GM23338 (cell line): ENCODE measurements around the gene OFD1. TPM values are rescaled to one million over a fixed set of nuclear protein-coding genes. Genes with fewer than 3 reads are reported as not detected.

Source experiments
- ATAC-seq: fragments of 200-7000 bp; cut with Tn5 transposase; 3 replicates; pipeline ENCODE4 v1.9.1; 2020
- DNase-seq: peaks from one replicate; pipeline ENCODE4 v3.0.0-alpha.2; 2015; ENCODE audit warnings: low spot score
- H2AFZ ChIP-seq: fragments of 200-600 bp; sonication (generic); 2 replicates; pipeline ENCODE4 v1.8.0; 2016; ENCODE audit warnings: antibody characterized with exemption, mild to moderate bottlenecking, moderate library complexity
- H3F3A ChIP-seq: fragments of 200-600 bp; sonication (generic); replicated peaks from 2 replicates; pipeline ENCODE4 v1.8.0; 2017; ENCODE audit warnings: antibody characterized with exemption, mixed run types, low read depth
- H3K27ac ChIP-seq: fragments of 200-600 bp; sonication (generic); 2 replicates; pipeline ENCODE4 v1.6.1; 2016; ENCODE audit warnings: low read depth
- H3K27me3 ChIP-seq: fragments of 200-600 bp; sonication (generic); 2 replicates; pipeline ENCODE4 v1.8.0; 2016; ENCODE audit warnings: mild to moderate bottlenecking, mixed run types, moderate library complexity; ENCODE audit not compliant: insufficient read depth
- H3K36me3 ChIP-seq: fragments of 200-600 bp; sonication (generic); 2 replicates; pipeline ENCODE4 v1.8.0; 2016; ENCODE audit warnings: mild to moderate bottlenecking; ENCODE audit not compliant: insufficient read depth
- H3K4me1 ChIP-seq: fragments of 200-600 bp; sonication (generic); 2 replicates; pipeline ENCODE4 v1.8.0; 2016; ENCODE audit warnings: mild to moderate bottlenecking, moderate library complexity; ENCODE audit not compliant: insufficient read depth
- H3K4me2 ChIP-seq: fragments of 200-600 bp; sonication (generic); 2 replicates; pipeline ENCODE4 v1.7.1; 2017; ENCODE audit warnings: mixed run types
- H3K4me3 ChIP-seq: fragments of 200-600 bp; sonication (generic); 2 replicates; pipeline ENCODE4 v1.6.1; 2016; ENCODE audit warnings: mixed run types
- H3K79me2 ChIP-seq: fragments of 200-600 bp; sonication (generic); replicated peaks from 2 replicates; pipeline ENCODE4 v1.8.0; 2017; ENCODE audit warnings: mild to moderate bottlenecking; ENCODE audit not compliant: insufficient read depth
- H3K9me2 ChIP-seq: fragments of 200-600 bp; sonication (generic); 2 replicates; pipeline ENCODE4 v1.8.0; 2017; ENCODE audit not compliant: insufficient read depth
- H4K20me1 ChIP-seq: fragments of 200-600 bp; sonication (generic); replicated peaks from 2 replicates; pipeline ENCODE4 v1.8.0; 2017; ENCODE audit warnings: mild to moderate bottlenecking; ENCODE audit not compliant: insufficient read depth
- H3K27ac Mint-ChIP-seq: 2 replicates; pipeline ENCODE4 v1.8.0; 2020; ENCODE audit warnings: inconsistent platforms, mild to moderate bottlenecking, moderate library complexity, mixed read lengths
- H3K27me3 Mint-ChIP-seq: 3 replicates; pipeline ENCODE4 v1.8.0; 2022; ENCODE audit warnings: low read depth, mild to moderate bottlenecking, moderate library complexity, mixed read lengths, inconsistent platforms; ENCODE audit not compliant: insufficient read depth, poor library complexity
- H3K36me3 Mint-ChIP-seq: 3 replicates; pipeline ENCODE4 v1.8.0; 2021; ENCODE audit warnings: low read depth, mild to moderate bottlenecking, inconsistent platforms, moderate library complexity, mixed read lengths
- H3K4me1 Mint-ChIP-seq: 3 replicates; pipeline ENCODE4 v1.8.0; 2020; ENCODE audit warnings: mild to moderate bottlenecking, inconsistent platforms, mixed read lengths
- H3K4me3 Mint-ChIP-seq: 3 replicates; pipeline ENCODE4 v1.8.0; 2021; ENCODE audit warnings: moderate library complexity, mild to moderate bottlenecking, inconsistent platforms, mixed read lengths
- H3K9me3 Mint-ChIP-seq: 3 replicates; pipeline ENCODE4 v1.8.0; 2020; ENCODE audit warnings: moderate library complexity, mild to moderate bottlenecking, inconsistent platforms, mixed read lengths
- CREB1 ChIP-seq: fragments of 250-450 bp; sonication (Bioruptor Pico); IDR thresholded peaks from 2 replicates; pipeline ENCODE4 v1.5.0; 2020; ENCODE audit warnings: low read depth, mild to moderate bottlenecking, moderate library complexity
- EZH2 ChIP-seq: fragments of 200-600 bp; sonication (generic); IDR thresholded peaks from one replicate; pipeline ENCODE4 v1.8.0; 2017; ENCODE audit warnings: antibody characterized with exemption, mild to moderate bottlenecking, low read depth; ENCODE audit not compliant: unreplicated experiment
- EZH2phosphoT487 ChIP-seq: fragments of 200-600 bp; sonication (generic); IDR thresholded peaks from one replicate; pipeline ENCODE4 v1.8.1; 2018; ENCODE audit warnings: antibody characterized with exemption; ENCODE audit not compliant: unreplicated experiment
- JUNB ChIP-seq: IDR thresholded peaks from one replicate; pipeline ENCODE4 v1.6.1; 2016; ENCODE audit warnings: antibody characterized with exemption; ENCODE audit not compliant: unreplicated experiment
- NANOG ChIP-seq: IDR thresholded peaks from 2 replicates; pipeline ENCODE4 v1.6.1; 2016; ENCODE audit warnings: antibody characterized with exemption, borderline replicate concordance
- POLR2AphosphoS5 ChIP-seq: IDR thresholded peaks from 2 replicates; pipeline ENCODE4 v1.6.1; 2016; ENCODE audit warnings: antibody characterized with exemption, low read depth
- STAT1 ChIP-seq: IDR thresholded peaks from one replicate; pipeline ENCODE4 v1.6.1; 2016; ENCODE audit warnings: antibody characterized with exemption; ENCODE audit not compliant: unreplicated experiment
- ZNF114 ChIP-seq: fragments of 250-450 bp; sonication (Bioruptor Pico); IDR thresholded peaks from 2 replicates; pipeline ENCODE4 v1.5.0; 2020; ENCODE audit warnings: mild to moderate bottlenecking, moderate library complexity
- ZNF331 ChIP-seq: fragments of 250-450 bp; sonication (Bioruptor Pico); IDR thresholded peaks from 2 replicates; pipeline ENCODE4 v1.5.0; 2020; ENCODE audit warnings: low read depth, mild to moderate bottlenecking, moderate library complexity
- polyA plus RNA-seq: library from polyadenylated mRNA; unstranded; fragments of >200 nt; fragmentation: Nextera tagmentation; extraction: Ambion mirVana; gene quantifications from 2 replicates; pipeline ENCODE4 v1.2.1, GENCODE V29; 2016
- total RNA-seq: library from RNA; depleted of rRNA; stranded (reverse); fragments of >200 nt; shearing (Covaris generic); gene quantifications from 2 replicates; pipeline ENCODE4 v1.2.3, GENCODE V29; 2014
- TF ChIP-seq, protein P1 (sequence below): IDR thresholded peaks from 2 replicates; pipeline ENCODE4 v1.6.1; 2016; ENCODE audit warnings: antibody characterized with exemption
- TF ChIP-seq, protein P2 (sequence below): fragments of 250-450 bp; sonication (Bioruptor Pico); IDR thresholded peaks from 2 replicates; pipeline ENCODE4 v1.5.0; 2020; ENCODE audit warnings: mild to moderate bottlenecking, moderate library complexity
- TF ChIP-seq, protein P3 (sequence below), 2 experiments: fragments of 200-600 bp in 1 of 2; sonication (generic) in 1 of 2; conservative IDR thresholded peaks; 2 replicates each; pipeline versions ENCODE4 v1.5.1 to v1.6.1; 2016 to 2017; ENCODE audit warnings: antibody characterized with exemption in 2 of 2, low read depth in 2 of 2, mild to moderate bottlenecking in 2 of 2, moderate library complexity in 1 of 2
- TF ChIP-seq, protein P4 (sequence below): IDR thresholded peaks from one replicate; pipeline ENCODE4 v1.6.1; 2018; ENCODE audit warnings: antibody characterized with exemption; ENCODE audit not compliant: unreplicated experiment

The OFD1 gene
- total and polyA plus RNA-seq, 2 experiments from 2014 or later, result 21.2 to 55.0 TPM

DNA sequence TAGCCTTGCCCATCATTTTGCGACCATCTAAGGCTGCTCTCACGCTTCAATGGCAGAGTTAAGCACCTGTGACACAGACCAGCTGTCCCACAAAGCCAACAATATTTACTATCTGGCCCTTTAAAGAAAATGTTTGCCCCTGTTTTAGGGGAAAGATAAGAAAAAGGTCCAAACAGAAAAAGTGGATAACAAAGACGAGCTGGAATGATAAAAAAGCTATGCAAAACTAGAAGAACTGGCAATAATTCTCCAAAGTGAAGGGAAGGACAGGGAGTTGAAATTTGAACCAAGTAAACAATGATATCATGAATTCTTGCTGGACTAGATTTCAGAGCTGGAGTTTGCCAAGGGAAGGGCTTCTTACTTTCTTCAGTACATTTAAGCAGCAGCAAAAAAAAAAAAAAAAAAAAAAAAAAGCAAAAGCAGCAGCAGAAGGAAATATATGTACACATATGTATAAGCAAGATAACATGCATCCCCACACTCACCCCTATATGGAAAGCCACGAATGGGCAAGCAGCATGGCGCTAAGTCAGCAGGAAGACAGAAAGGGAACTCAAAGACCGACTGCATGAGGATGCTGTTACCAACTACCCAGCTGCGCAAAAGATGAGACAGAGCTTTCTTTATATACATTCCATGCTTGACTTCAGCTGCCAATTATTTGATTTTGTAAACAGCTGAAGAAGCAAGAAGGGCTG lies 12.6 kb upstream of the OFD1 start:
- Mint-ChIP-seq H3K4me1 (peaks cover 2% of the 10 kb centered on the region; the same call in 1 of the 3 replicates), H3K27ac (no peak overlapping the region), H3K36me3 (peaks cover 38% of the 10 kb centered on the region), H3K9me3 (no peaks in the 10 kb centered on the region), H3K27me3 (no peaks in the 10 kb centered on the region), H3K4me3 (no peak overlapping the region)
- TF ChIP-seq, protein P1, sequence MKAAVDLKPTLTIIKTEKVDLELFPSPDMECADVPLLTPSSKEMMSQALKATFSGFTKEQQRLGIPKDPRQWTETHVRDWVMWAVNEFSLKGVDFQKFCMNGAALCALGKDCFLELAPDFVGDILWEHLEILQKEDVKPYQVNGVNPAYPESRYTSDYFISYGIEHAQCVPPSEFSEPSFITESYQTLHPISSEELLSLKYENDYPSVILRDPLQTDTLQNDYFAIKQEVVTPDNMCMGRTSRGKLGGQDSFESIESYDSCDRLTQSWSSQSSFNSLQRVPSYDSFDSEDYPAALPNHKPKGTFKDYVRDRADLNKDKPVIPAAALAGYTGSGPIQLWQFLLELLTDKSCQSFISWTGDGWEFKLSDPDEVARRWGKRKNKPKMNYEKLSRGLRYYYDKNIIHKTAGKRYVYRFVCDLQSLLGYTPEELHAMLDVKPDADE, result no peak
- TF ChIP-seq EZH2phosphoT487 (no peak), EZH2 (no peak), STAT1 (no peak), JUNB (no peak), ZNF114 (CRISPR knock-in tag) (no peak), NANOG (no peak), CREB1 (CRISPR knock-in tag) (no peak), POLR2AphosphoS5 (no peak), ZNF331 (CRISPR knock-in tag) (no peak)
- TF ChIP-seq, protein P2, sequence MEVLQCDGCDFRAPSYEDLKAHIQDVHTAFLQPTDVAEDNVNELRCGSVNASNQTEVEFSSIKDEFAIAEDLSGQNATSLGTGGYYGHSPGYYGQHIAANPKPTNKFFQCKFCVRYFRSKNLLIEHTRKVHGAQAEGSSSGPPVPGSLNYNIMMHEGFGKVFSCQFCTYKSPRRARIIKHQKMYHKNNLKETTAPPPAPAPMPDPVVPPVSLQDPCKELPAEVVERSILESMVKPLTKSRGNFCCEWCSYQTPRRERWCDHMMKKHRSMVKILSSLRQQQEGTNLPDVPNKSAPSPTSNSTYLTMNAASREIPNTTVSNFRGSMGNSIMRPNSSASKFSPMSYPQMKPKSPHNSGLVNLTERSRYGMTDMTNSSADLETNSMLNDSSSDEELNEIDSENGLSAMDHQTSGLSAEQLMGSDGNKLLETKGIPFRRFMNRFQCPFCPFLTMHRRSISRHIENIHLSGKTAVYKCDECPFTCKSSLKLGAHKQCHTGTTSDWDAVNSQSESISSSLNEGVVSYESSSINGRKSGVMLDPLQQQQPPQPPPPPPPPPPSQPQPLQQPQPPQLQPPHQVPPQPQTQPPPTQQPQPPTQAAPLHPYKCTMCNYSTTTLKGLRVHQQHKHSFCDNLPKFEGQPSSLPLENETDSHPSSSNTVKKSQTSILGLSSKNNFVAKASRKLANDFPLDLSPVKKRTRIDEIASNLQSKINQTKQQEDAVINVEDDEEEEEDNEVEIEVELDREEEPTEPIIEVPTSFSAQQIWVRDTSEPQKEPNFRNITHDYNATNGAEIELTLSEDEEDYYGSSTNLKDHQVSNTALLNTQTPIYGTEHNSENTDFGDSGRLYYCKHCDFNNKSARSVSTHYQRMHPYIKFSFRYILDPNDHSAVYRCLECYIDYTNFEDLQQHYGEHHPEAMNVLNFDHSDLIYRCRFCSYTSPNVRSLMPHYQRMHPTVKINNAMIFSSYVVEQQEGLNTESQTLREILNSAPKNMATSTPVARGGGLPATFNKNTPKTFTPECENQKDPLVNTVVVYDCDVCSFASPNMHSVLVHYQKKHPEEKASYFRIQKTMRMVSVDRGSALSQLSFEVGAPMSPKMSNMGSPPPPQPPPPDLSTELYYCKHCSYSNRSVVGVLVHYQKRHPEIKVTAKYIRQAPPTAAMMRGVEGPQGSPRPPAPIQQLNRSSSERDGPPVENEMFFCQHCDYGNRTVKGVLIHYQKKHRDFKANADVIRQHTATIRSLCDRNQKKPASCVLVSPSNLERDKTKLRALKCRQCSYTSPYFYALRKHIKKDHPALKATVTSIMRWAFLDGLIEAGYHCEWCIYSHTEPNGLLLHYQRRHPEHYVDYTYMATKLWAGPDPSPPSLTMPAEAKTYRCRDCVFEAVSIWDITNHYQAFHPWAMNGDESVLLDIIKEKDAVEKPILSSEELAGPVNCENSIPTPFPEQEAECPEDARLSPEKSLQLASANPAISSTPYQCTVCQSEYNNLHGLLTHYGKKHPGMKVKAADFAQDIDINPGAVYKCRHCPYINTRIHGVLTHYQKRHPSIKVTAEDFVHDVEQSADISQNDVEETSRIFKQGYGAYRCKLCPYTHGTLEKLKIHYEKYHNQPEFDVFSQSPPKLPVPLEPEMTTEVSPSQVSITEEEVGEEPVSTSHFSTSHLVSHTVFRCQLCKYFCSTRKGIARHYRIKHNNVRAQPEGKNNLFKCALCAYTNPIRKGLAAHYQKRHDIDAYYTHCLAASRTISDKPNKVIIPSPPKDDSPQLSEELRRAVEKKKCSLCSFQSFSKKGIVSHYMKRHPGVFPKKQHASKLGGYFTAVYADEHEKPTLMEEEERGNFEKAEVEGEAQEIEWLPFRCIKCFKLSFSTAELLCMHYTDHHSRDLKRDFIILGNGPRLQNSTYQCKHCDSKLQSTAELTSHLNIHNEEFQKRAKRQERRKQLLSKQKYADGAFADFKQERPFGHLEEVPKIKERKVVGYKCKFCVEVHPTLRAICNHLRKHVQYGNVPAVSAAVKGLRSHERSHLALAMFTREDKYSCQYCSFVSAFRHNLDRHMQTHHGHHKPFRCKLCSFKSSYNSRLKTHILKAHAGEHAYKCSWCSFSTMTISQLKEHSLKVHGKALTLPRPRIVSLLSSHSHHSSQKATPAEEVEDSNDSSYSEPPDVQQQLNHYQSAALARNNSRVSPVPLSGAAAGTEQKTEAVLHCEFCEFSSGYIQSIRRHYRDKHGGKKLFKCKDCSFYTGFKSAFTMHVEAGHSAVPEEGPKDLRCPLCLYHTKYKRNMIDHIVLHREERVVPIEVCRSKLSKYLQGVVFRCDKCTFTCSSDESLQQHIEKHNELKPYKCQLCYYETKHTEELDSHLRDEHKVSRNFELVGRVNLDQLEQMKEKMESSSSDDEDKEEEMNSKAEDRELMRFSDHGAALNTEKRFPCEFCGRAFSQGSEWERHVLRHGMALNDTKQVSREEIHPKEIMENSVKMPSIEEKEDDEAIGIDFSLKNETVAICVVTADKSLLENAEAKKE (CRISPR knock-in tag), result no peak
- TF ChIP-seq, protein P3, sequence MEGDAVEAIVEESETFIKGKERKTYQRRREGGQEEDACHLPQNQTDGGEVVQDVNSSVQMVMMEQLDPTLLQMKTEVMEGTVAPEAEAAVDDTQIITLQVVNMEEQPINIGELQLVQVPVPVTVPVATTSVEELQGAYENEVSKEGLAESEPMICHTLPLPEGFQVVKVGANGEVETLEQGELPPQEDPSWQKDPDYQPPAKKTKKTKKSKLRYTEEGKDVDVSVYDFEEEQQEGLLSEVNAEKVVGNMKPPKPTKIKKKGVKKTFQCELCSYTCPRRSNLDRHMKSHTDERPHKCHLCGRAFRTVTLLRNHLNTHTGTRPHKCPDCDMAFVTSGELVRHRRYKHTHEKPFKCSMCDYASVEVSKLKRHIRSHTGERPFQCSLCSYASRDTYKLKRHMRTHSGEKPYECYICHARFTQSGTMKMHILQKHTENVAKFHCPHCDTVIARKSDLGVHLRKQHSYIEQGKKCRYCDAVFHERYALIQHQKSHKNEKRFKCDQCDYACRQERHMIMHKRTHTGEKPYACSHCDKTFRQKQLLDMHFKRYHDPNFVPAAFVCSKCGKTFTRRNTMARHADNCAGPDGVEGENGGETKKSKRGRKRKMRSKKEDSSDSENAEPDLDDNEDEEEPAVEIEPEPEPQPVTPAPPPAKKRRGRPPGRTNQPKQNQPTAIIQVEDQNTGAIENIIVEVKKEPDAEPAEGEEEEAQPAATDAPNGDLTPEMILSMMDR (conservative IDR thresholded peaks at IDR 0.05; ENCODE audit: low read depth in 2 of 2), result no peak
- TF ChIP-seq, protein P4, sequence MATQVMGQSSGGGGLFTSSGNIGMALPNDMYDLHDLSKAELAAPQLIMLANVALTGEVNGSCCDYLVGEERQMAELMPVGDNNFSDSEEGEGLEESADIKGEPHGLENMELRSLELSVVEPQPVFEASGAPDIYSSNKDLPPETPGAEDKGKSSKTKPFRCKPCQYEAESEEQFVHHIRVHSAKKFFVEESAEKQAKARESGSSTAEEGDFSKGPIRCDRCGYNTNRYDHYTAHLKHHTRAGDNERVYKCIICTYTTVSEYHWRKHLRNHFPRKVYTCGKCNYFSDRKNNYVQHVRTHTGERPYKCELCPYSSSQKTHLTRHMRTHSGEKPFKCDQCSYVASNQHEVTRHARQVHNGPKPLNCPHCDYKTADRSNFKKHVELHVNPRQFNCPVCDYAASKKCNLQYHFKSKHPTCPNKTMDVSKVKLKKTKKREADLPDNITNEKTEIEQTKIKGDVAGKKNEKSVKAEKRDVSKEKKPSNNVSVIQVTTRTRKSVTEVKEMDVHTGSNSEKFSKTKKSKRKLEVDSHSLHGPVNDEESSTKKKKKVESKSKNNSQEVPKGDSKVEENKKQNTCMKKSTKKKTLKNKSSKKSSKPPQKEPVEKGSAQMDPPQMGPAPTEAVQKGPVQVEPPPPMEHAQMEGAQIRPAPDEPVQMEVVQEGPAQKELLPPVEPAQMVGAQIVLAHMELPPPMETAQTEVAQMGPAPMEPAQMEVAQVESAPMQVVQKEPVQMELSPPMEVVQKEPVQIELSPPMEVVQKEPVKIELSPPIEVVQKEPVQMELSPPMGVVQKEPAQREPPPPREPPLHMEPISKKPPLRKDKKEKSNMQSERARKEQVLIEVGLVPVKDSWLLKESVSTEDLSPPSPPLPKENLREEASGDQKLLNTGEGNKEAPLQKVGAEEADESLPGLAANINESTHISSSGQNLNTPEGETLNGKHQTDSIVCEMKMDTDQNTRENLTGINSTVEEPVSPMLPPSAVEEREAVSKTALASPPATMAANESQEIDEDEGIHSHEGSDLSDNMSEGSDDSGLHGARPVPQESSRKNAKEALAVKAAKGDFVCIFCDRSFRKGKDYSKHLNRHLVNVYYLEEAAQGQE, result no peak
- Histone ChIP-seq H2AFZ (no peak overlapping the region), H3F3A (no peaks in the 10 kb centered on the region), H3K9me2 (no peaks in the 10 kb centered on the region), H3K27me3 (no peaks in the 10 kb centered on the region), H3K4me1 (no peaks in the 10 kb centered on the region), H3K4me2 (no peak overlapping the region), H3K27ac (no peak overlapping the region), H3K79me2 (peaks cover 22% of the 10 kb centered on the region), H3K36me3 (no peaks in the 10 kb centered on the region), H4K20me1 (no peaks in the 10 kb centered on the region), H3K4me3 (no peak overlapping the region)
- ATAC-seq, result no peak
- DNase-seq, result no peak
